SK-N-SH treated with all-trans-retinoic acid at 6 μM for 48 hours (cell line): Measurements from ENCODE around the gene MARK3.

Experiments
- ARNTL ChIP-seq: fragments of 450-650 bp; formaldehyde crosslinking; IDR thresholded peaks from 2 replicates; pipeline ENCODE4 v1.5.0; 2020; ENCODE audit warnings: low read depth, mild to moderate bottlenecking, moderate library complexity, borderline replicate concordance
- CREB5 ChIP-seq: fragments of 250-450 bp; sonication (Bioruptor Pico); IDR thresholded peaks from 2 replicates; pipeline ENCODE4 v1.5.1; 2020; ENCODE audit warnings: low read depth, mild to moderate bottlenecking, moderate library complexity
- CSDC2 ChIP-seq: fragments of 250-450 bp; sonication (Bioruptor Pico); IDR thresholded peaks from 2 replicates; pipeline ENCODE4 v1.5.0; 2020; ENCODE audit warnings: mild to moderate bottlenecking, moderate library complexity
- PATZ1 ChIP-seq: fragments of 250-450 bp; sonication (Bioruptor Pico); IDR thresholded peaks from 2 replicates; pipeline ENCODE4 v1.8.0; 2020; ENCODE audit warnings: mild to moderate bottlenecking, moderate library complexity, borderline replicate concordance
- POU6F1 ChIP-seq: fragments of 250-450 bp; sonication (Bioruptor Pico); IDR thresholded peaks from 2 replicates; pipeline ENCODE4 v1.8.0; 2021; ENCODE audit warnings: low read depth, mild to moderate bottlenecking, moderate library complexity, borderline replicate concordance
- PPARA ChIP-seq: fragments of 250-450 bp; sonication (Bioruptor Pico); IDR thresholded peaks from 2 replicates; pipeline ENCODE4 v1.5.0; 2020; ENCODE audit warnings: mild to moderate bottlenecking, borderline replicate concordance
- RARB ChIP-seq: fragments of 250-450 bp; sonication (Bioruptor Pico); IDR thresholded peaks from 2 replicates; pipeline ENCODE4 v1.8.0; 2021; ENCODE audit warnings: mild to moderate bottlenecking, moderate library complexity
- SNAI2 ChIP-seq: fragments of 250-450 bp; sonication (Bioruptor Pico); IDR thresholded peaks from 2 replicates; pipeline ENCODE4 v1.5.0; 2020; ENCODE audit warnings: mild to moderate bottlenecking, moderate library complexity
- TCF4 ChIP-seq: fragments of 250-450 bp; sonication (Bioruptor Pico); IDR thresholded peaks from 2 replicates; pipeline ENCODE4 v1.8.0; 2021; ENCODE audit warnings: mild to moderate bottlenecking, moderate library complexity, borderline replicate concordance
- TOX ChIP-seq: fragments of 250-450 bp; sonication (Bioruptor Pico); IDR thresholded peaks from 2 replicates; pipeline ENCODE4 v1.8.0; 2021; ENCODE audit warnings: mild to moderate bottlenecking, moderate library complexity, borderline replicate concordance
- ZFP3 ChIP-seq: fragments of 250-450 bp; sonication (Bioruptor Pico); IDR thresholded peaks from 2 replicates; pipeline ENCODE4 v1.5.0; 2020; ENCODE audit warnings: mild to moderate bottlenecking, moderate library complexity
- ZFP30 ChIP-seq: fragments of 450-650 bp; formaldehyde crosslinking; IDR thresholded peaks from 2 replicates; pipeline ENCODE4 v1.5.0; 2022; ENCODE audit warnings: mild to moderate bottlenecking, moderate library complexity
- ZNF8 ChIP-seq: fragments of 450-650 bp; formaldehyde crosslinking; IDR thresholded peaks from 2 replicates; pipeline ENCODE4 v1.5.0; 2020; ENCODE audit warnings: mild to moderate bottlenecking, moderate library complexity

- TF ChIP-seq RARB (CRISPR knock-in tag) = no peak
- TF ChIP-seq SNAI2 (CRISPR knock-in tag) = no peak
- no peak for TF ChIP-seq PPARA (CRISPR knock-in tag)
- no peak for TF ChIP-seq CREB5
- TF ChIP-seq ZNF8 (CRISPR knock-in tag) = no peak
- no peak for TF ChIP-seq CSDC2 (CRISPR knock-in tag)
- no peak for TF ChIP-seq PATZ1
- TF ChIP-seq ZFP3 = no peak
- no peak for TF ChIP-seq TCF4 (CRISPR knock-in tag)
- no peak for TF ChIP-seq TOX
- TF ChIP-seq ARNTL (CRISPR knock-in tag) = no peak
- TF ChIP-seq ZFP30 (CRISPR knock-in tag) = no peak
- TF ChIP-seq POU6F1 = no peak
Observed at GRCh38 chr14:103360548-103360947, 24.7 kb upstream of the MARK3 start.
